DMS53 (cell line): Measurements from ENCODE around the gene ATP6V1B1.

Experiments used
- DNase-seq: peaks from one replicate; lab custom pipeline; 2025; lab: John Stamatoyannopoulos, UW

The ATP6V1B1 gene

GRCh38 chr2:70901227-70902066, 34.3 kb upstream of the ATP6V1B1 start:
- peak; percentile 78 for DNase-seq

- peak; percentile 67 for DNase-seq
Observed at GRCh38 chr2:70902067-70902442, 33.6 kb upstream of the ATP6V1B1 start.

DNA sequence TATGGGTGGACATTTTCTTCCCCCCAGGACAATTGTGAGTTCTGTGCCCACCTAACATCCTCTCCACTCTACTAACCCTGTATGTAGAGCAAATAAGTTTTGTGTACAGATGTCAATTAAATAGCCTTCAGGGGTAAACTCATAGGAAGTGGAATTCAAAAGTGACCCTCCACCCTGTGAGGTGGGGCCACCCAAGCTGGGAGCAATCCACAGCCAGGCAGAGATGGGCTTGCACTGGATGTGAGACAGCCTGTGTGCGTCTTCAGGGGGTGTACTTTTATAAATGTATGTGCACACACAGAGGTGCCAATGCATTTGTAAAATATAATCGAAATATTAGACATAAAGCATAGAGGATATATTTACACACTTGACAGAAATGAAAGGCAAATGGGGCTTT, 33.1 kb upstream of the ATP6V1B1 start:
- no peak for DNase-seq

GRCh38 chr2:70903171-70903570, 32.5 kb upstream of the ATP6V1B1 start:
- DNase-seq: no peak

- no peak for DNase-seq
Observed at GRCh38 chr2:70903641-70904340, 31.9 kb upstream of the ATP6V1B1 start.

GRCh38 chr2:70904371-70905216, 31.1 kb upstream of the ATP6V1B1 start:
- no peak for DNase-seq

DNA sequence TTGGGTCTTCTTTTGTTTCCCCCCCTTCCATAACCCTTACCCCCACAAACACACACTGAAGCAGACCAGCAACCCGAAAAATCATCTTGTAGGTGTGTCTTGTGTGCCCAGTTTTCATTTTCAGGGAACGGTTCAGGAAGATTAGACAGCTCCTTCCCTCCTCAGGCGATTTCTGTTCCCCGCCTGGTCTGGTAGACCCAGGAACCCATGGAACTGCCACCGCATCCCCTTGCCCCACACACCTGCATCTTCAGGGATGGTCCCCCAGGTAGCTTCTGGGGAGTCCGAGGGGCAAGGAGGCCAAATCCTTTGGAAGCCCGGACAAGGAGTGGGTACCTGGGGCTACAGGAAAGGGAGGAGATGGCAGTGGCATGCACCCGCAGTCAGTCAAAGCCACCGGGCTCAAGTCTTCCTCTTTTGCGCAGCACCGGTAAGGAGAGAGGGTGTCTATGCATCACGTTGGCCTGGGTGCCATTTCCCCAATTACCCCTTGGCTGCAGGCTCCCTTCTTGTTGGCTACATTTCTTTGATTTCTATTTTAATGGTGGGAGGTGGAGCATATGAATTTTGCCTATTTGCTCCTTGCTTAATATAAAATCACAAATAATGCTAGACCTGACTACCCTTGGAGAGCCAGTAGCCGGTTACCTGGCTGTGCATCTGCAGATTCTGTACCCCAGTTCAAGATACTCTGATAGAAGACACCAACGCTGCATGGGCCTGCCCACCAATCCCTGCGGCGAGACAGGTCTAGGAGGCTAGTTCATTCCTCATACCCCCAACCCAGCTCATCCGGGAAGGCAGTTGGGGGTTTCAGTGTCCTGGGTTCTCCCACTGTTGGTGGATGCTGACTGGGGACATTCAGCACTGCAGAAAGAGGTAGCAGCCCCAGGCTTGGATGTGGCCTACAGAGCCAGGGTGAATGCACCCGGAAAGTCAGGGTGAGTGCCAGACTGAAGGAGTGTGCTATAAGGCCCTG, 30.0 kb upstream of the ATP6V1B1 start:
- no peak for DNase-seq

DNA sequence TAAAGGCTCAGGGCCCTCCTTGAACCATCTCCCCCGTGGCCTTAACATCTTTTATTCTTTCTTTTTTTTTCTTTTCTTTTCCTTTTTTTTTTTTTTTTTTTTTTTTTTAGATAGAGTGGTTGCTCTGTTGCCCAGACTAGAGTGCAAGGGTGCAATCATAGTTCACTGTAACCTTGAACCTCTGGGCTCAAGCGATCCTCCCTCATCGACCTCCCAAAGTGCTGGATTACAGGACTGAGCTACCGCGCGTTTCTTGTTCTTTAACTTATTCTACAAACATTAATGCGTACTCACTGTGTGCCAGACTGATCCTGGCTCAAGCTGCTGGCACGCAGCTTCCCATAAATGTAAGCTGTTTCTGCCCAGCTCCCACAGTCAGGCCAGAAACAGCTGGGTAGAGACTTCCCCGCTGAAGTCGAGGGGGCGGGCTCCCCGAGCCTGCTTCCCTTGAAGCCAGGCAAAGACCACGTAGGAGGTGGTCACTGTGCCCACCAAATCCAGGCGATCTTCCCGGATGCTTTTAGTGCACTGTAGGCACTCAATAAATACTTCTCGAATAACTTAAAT, 29.2 kb upstream of the ATP6V1B1 start:
- DNase-seq: no peak

GRCh38 chr2:70907130-70908057, 28.3 kb upstream of the ATP6V1B1 start:
- DNase-seq: no peak

- no peak for DNase-seq
Observed at GRCh38 chr2:70916291-70916690, 19.4 kb upstream of the ATP6V1B1 start.

- no peak for DNase-seq
Observed at GRCh38 chr2:70918016-70918415, 17.7 kb upstream of the ATP6V1B1 start.

DNA sequence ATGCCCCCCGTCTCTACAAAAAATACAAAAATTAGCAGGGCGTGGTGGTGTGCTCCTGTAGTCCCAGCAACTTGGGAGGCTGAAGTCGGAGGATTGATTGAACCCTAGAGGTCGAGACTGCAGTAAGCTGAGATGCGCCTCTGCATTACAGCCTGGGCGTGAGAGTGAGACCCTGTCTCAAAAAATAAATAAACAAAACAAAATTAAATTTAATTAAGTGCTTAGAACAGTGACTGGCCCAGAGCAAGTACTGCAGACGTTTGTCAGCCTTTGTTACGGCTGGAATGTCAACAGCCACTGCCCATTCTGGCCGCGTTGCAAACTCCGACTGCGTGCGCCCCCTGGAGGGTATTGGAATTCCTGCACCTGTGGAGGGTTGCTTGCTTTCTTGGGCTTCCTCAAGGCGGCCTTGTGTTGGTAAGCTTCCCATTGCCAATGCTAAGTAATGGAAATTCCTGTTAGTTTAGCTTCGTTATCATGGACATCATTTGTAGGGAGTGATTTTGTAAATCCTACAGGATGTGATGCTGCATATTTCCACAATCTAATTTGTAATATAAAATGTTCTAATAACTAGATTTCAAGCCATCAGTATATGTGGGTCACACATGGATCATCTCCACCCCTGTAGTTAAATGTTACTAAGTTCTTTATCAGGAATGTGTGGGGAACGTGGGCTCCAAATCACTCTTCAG, 15.9 kb upstream of the ATP6V1B1 start:
- DNase-seq: peak; percentile 89

DNA sequence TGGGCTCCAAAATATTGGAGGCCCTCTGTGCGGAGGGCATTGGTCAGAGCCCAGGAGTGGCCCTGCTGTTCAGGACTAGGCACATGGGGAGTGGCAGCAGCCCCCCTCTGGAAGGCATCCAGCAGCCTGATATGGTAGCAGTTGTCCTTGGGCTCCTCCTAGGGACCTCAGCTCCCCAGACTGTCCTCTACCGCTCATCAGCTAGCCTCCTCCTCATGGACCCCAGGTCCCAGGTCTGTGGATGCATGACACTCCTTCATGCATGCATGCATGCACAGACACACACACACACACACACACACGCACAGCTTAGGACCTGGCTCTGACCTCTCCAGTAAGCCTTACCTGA, 15.4 kb upstream of the ATP6V1B1 start:
- no peak for DNase-seq

- DNase-seq: no peak
Observed at GRCh38 chr2:70921031-70921430, 14.7 kb upstream of the ATP6V1B1 start.

- DNase-seq: peak; percentile 71
Observed at GRCh38 chr2:70921839-70922234, 13.9 kb upstream of the ATP6V1B1 start.

DNA sequence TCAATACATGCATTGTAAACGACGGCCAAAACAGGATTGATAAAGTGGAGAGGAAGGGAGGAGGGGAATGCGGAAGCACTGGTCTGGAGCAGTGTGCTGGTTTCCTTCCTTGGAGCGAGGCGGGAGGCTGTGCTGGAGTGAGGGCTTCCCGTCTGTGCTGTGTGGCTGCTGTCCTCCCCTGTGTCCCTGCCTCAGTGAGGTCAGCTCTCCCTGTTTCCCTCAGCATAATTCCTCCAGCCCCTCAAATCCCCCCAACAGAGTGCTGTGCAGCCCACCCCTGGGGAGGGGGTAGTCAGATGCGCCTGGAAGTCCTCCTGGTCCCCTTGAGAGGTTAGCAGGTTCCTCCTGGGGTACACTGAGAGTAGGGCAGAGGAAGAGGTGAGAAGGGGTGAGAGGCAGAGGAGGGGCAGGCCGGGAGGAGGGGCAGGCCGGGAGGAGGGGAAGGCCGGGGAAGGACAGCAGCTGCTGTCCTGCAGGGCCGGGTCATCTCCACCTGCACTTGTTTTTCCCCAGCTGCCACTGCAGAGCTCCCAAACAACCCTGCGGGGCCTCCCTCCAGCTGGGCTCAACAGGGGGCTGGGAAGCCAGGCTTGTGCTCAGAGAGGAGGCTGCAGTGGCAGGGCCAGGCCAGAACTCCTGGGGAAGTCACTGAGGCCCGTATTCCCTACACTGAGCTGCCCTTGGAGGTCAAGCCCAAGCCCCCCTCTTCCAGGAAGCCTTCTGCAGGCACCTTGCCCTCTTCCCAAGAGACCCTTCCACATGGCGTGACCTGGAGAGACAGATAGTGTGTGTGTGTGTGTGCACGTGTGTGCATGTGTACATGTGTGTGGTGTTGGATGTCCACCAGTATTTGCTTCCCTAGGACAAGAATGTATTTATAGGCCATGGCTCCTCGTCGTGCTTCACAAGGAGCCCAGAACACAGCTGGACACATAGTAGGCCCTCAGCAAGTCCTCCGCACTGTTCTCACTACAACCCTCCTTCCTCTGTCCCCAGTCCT, 13.2 kb upstream of the ATP6V1B1 start:
- DNase-seq: peak; percentile 88

DNA sequence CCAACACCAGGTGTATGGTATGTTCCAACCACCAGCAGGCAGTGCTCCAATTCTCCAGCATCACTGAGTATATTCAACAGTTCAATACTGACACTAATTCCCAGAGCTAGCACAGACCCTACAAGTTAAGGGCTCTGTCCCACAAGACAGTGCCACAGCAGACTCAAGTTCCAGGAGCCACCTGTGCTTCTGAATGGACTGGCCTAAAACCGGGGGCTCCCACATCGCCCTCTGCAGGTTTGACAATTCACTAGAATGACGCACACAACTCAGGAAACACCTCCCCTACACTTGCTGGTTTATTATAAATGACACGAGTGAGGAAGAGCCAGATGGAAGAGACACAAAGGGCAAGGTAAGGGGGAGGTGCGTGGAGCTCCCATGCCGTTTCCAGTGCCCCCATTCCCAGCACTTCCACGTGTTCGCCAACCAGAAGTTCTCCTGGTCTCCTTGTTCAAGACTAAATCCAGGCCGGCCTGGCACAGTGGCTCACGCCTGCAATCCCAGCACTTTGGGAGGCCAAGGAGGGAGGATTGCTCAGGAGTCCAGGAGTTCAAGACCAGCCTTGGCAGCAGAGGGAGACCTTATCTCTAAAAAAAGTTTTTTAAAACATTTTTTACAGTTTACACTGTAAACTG, 12.2 kb upstream of the ATP6V1B1 start:
- peak; percentile 52 for DNase-seq

DNA sequence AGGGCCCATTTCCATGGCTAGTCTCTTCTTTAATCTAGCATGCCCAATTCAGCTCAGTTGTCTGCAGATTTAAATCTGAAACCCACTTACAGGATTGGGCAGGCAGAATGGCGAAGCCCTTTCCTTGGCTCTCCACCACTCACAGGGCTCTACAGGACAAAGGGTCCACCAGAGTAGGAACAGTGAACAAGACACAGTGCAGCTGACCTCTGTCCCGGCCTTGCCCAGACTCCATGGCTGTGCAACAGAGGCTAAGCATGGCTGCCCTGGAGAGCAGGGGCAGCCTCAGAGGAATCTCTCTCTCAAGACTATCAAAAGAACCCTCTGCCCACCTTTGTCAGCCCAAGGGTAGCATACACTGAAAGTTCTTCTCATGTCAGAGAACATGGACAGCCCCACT, 9.7 kb upstream of the ATP6V1B1 start:
- DNase-seq: no peak
